Measurements from ENCODE around the gene OR1I1.
A peak's percentile ranks its signal among the peaks of the same experiment; 100 is the strongest.

The OR1I1 gene

GRCh38 chr19:15108845-15109767 is 27.1 kb downstream of the OR1I1 start:
- no peaks in the 10 kb centered on the region for H3K27me3 Mint-ChIP-seq
- peak overlapping the region in 1 of 2 donors; percentile 19 for H3K27ac Mint-ChIP-seq
- DNase-seq: no peak
- no peak for ATAC-seq
- H3K4me3 Mint-ChIP-seq: no peak overlapping the region
- H3K9me3 Mint-ChIP-seq: peaks cover 10 to 19% of the 10 kb centered on the region in 2 donors
- H3K4me1 Mint-ChIP-seq: peaks cover 20% of the 10 kb centered on the region

GRCh38 chr19:15109768-15110417 is 27.9 kb downstream of the OR1I1 start:
- Mint-ChIP-seq H3K9me3 (peaks cover 4 to 11% of the 10 kb centered on the region in 2 donors), H3K27ac (peak overlapping the region in 1 of 2 donors; percentile 19), H3K27me3 (no peaks in the 10 kb centered on the region), H3K4me3 (no peak overlapping the region), H3K4me1 (peaks cover 20% of the 10 kb centered on the region)
- ATAC-seq (peak; percentile 27), DNase-seq (no peak)

GRCh38 chr19:15110418-15110815 is 28.4 kb downstream of the OR1I1 start:
- Mint-ChIP-seq H3K9me3 (peaks cover 0 to 7% of the 10 kb centered on the region in 2 donors), H3K4me3 (no peak overlapping the region), H3K27ac (peak overlapping the region in 1 of 2 donors; percentile 35), H3K27me3 (no peaks in the 10 kb centered on the region), H3K4me1 (peaks cover 20% of the 10 kb centered on the region)
- no peak for ATAC-seq
- no peak for DNase-seq

DNA sequence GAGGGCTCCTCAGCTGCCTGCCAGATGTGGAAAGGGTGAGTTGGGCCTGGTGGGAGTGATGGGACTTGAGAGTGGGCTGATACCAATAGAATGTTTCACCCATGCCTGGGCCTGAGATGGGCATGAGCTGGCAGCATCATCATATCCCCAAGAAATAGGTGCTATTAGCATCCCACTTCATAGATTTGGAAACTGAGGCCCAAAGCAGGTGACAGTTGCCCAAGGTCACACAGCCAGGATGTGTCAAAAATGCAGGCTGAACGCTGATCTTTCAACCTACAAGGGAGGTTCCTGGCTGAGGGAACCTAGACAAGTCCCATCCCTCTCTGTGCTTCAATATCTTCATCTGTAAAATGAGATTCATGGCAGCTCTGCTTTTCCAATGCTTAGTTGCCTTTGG is 29.7 kb downstream of the OR1I1 start:
- Mint-ChIP-seq H3K27ac (no peak overlapping the region), H3K4me1 (peaks cover 15% of the 10 kb centered on the region), H3K9me3 (no peaks in the 10 kb centered on the region), H3K4me3 (no peak overlapping the region), H3K27me3 (no peaks in the 10 kb centered on the region)
- no peak for DNase-seq
- ATAC-seq: no peak

- Mint-ChIP-seq H3K4me1 (peaks cover 13% of the 10 kb centered on the region), H3K27ac (no peak overlapping the region)
- no peak for ATAC-seq
Observed at GRCh38 chr19:15112385-15112784, 30.4 kb downstream of the OR1I1 start.

GRCh38 chr19:15113245-15114152 is 31.5 kb downstream of the OR1I1 start:
- H3K27ac Mint-ChIP-seq: peak overlapping the region in 1 of 2 donors; percentile 63
- ATAC-seq: no peak
- H3K4me3 Mint-ChIP-seq: no peak overlapping the region
- H3K9me3 Mint-ChIP-seq: no peaks in the 10 kb centered on the region
- DNase-seq: no peak
- peaks cover 4% of the 10 kb centered on the region for H3K4me1 Mint-ChIP-seq
- no peaks in the 10 kb centered on the region for H3K27me3 Mint-ChIP-seq

More at GRCh38 chr19:15112385-15112784, 30.4 kb downstream of the OR1I1 start:
- DNase-seq: no peak
- H3K4me3 Mint-ChIP-seq: no peak overlapping the region
- H3K9me3 Mint-ChIP-seq: no peaks in the 10 kb centered on the region
- no peaks in the 10 kb centered on the region for H3K27me3 Mint-ChIP-seq

- Mint-ChIP-seq H3K27me3 (no peaks in the 10 kb centered on the region), H3K9me3 (no peaks in the 10 kb centered on the region), H3K4me1 (no peaks in the 10 kb centered on the region), H3K27ac (no peak overlapping the region), H3K4me3 (no peak overlapping the region)
- DNase-seq (no peak), ATAC-seq (no peak)
Observed at GRCh38 chr19:15114153-15114540, 32.1 kb downstream of the OR1I1 start.

- no peaks in the 10 kb centered on the region for H3K9me3 Mint-ChIP-seq
- H3K27ac Mint-ChIP-seq: no peak overlapping the region
- H3K27me3 Mint-ChIP-seq: no peaks in the 10 kb centered on the region
- no peak for ATAC-seq
- DNase-seq: no peak
- H3K4me1 Mint-ChIP-seq: no peaks in the 10 kb centered on the region
- H3K4me3 Mint-ChIP-seq: no peak overlapping the region
Observed at GRCh38 chr19:15115080-15115479, 33.1 kb downstream of the OR1I1 start.

DNA sequence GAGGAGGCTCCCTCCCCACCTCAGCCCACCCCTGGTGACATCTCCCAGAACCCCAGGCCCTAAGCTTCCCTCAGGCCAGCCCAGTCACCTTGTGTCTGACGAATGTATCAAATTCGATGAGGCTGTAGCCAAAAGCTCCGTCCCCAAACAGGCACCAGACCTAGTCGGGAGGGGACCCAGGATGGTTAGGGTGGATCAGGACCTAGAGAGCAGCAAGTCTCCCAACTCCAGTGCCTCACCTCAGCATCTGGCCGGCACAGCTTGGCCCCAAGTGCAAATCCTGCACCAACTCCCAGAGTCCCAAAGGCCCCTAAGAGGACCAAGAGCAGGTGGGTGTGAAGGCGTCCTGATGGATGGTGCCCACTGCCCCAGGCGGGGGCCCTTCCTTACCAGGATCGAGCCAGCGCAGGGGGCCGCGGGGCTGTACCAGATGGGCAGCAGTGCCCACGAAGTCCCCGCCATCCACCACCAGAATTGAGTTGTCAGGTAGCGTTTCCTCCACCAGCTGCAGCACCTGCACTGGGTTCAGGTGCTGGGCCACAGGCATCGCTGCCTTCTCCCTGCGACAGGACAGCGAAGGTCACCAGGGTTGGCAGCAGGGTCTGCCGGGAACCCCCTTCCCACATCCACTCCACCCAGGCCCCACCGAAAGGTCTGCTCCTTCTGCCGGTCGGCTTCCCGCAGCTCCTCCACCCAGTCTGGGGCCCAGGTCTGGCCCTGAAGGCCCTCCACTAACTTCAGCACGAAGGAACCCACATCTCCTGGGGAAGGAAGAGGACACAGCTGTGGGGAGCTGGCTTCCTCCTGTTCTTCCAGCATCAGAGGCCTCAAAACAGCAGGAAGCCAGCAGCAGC is 34.0 kb downstream of the OR1I1 start:
- Mint-ChIP-seq H3K27me3 (no peaks in the 10 kb centered on the region), H3K9me3 (no peaks in the 10 kb centered on the region), H3K27ac (no peak overlapping the region), H3K4me3 (no peak overlapping the region), H3K4me1 (peaks cover 6% of the 10 kb centered on the region)
- ATAC-seq (no peak), DNase-seq (no peak)

DNA sequence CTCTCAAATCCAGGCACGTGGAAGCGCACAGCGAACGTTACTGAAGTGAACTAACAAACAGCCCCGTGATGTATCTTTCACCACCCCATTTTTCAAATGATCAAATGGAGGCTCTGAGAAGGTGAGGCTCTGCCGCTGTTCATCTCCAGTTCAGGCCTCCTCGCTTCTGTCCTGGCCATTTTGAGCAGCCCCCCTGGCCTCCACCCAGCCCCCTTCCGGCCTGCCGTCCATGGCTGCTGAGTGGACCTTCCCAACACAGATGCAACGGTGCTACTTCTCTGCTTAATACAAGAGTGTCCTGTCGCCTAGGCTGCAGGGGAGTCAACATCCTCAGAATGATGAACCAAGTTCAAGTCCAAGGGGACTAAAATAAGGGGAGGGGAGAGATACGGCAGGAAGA is 34.8 kb downstream of the OR1I1 start:
- Mint-ChIP-seq H3K4me1 (peaks cover 12% of the 10 kb centered on the region), H3K27ac (peak overlapping the region in 1 of 2 donors; percentile 82), H3K27me3 (no peaks in the 10 kb centered on the region), H3K9me3 (no peaks in the 10 kb centered on the region), H3K4me3 (no peak overlapping the region)
- ATAC-seq (no peak), DNase-seq (no peak)

GRCh38 chr19:15118248-15118647 is 36.2 kb downstream of the OR1I1 start:
- peak overlapping the region in 1 of 2 donors; percentile 14 for H3K27ac Mint-ChIP-seq
- no peak for ATAC-seq
- DNase-seq: no peak
- peaks cover 12% of the 10 kb centered on the region for H3K4me1 Mint-ChIP-seq
- no peaks in the 10 kb centered on the region for H3K27me3 Mint-ChIP-seq
- no peak overlapping the region for H3K4me3 Mint-ChIP-seq
- H3K9me3 Mint-ChIP-seq: no peaks in the 10 kb centered on the region

DNA sequence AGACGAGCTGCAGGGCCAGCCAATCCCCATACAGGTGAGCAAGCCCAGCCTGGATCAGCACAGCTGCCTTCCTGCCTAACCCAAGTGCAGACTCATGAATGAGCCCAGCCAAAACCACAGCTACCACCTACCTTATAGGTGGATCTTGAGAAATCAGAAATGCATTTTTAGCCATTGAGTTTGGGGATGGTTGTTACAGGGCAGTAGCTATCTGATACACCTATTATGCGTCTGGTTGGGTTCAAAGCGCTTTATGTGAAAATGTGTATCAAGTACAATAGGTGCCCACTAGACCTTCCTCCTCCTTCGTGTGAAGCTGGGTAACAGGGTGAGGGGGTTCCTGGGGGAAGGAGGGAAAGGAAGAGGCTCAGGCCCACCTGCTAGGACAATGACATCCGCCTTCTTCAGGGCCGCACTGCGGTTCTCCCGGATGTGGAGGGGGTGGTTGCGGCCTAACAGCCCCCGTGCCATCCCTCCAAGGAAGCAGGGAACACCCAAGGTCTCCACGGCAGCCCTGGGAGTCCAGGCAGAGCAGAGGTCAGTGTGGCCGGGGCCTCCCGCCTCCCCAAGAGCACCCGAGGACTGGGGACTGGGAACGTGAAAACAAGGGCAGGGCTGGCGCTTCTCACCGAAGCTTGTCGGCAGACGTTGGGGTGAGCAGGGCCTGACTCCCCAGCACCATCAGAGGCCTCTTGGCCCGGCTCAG is 36.9 kb downstream of the OR1I1 start:
- Mint-ChIP-seq H3K27ac (no peak overlapping the region), H3K9me3 (no peaks in the 10 kb centered on the region), H3K27me3 (no peaks in the 10 kb centered on the region), H3K4me3 (no peak overlapping the region), H3K4me1 (peaks cover 16% of the 10 kb centered on the region)
- ATAC-seq: no peak
- DNase-seq: no peak

DNA sequence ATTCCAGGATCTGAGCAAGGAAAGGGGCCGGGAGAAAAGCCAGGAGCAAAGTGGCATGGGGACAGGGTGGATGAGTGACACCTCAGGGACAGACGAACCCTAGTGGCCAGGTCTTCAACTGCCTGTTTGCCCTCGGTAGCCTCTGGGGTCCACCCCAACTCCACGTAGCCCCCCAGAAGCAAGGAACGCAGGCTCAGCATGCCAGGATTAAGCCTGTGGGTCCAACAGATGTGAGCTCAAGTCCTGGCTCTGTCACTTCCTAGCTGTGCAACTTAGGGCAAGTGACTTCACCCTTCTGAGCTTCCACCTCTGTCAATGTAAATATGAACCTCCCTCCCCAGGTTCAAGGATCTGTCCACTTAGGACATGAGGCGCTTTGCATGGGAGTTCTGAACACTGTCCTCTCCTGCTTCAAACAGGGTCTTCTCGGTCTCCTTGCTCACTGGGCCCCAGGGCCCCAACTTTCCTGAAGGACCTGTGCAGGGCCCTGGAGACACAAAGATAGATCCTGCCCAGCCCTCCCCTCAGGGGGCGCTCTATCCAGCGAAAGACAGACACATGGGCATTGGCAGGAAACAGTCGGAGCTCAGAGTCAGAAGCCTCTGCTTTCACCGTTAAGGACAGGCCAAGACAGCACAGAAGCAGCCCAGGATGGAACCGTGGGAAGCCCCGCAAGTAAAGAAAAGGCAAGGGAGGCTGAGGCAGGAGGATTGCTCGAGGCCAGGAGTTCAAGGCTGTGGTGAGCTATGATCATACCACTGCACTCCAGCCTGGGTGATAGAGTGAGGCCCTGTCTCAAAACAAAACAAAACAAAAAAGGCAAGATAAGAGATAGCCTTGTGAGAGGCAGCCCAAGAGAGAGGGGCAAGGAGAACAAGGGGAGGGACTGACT is 38.4 kb downstream of the OR1I1 start:
- H3K27ac Mint-ChIP-seq: no peak overlapping the region
- no peaks in the 10 kb centered on the region for H3K27me3 Mint-ChIP-seq
- no peak for ATAC-seq
- H3K4me3 Mint-ChIP-seq: no peak overlapping the region
- DNase-seq: no peak
- no peaks in the 10 kb centered on the region for H3K9me3 Mint-ChIP-seq
- peaks cover 23% of the 10 kb centered on the region for H3K4me1 Mint-ChIP-seq

All from stimulated activated naive CD8-positive, alpha-beta T cell treated with anti-CD3 and anti-CD28 coated beads, Interleukin-15, amount 100 ng/mL, for 72 hours (primary cell).